ENCODE results near the gene KLC1. TPM values are rescaled to one million over a fixed set of nuclear protein-coding genes. Genes with fewer than 3 reads are reported as not detected.

Gene KLC1
- total and polyA plus RNA-seq, 2 of the 8 experiments (the other 6 are each of a cell fraction or from before 2014, with no cell fraction given): 84.6 to 134 TPM

DNA sequence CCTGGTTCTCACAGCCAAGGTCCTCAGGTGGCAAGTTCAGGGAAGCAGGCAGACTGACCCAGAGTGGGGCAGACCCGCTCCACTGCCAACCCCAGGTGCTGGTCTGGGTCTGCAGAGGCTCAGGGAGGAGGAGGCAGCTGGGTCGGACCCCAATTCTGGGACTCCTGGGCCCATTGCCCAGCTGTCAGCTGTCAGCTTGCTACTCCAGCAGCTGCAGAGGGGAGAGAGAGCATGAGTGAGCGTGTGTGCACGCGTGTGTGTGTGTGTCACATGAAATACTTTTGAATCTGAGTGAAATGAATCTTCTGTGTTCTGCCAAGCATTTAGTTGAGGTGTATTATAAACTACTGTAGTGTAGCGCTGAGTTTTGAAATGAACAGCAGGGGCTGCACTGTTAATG, 55.5 kb downstream of the KLC1 start:
- no peak overlapping the region for H2BK120ac ChIP-seq (replicated peaks; ENCODE audit: low read depth, low read length)
- peaks cover 0 to 3% of the 10 kb centered on the region in 2 experiments; a peak in 1 of 4 replicates for H3K79me2 ChIP-seq (ENCODE audit: control insufficient read depth in 1 of 2, insufficient read depth in 2 of 2, low read length in 2 of 2)
- H3K4me1 ChIP-seq (replicated peaks in 1 of 4; ENCODE audit: control insufficient read depth in 3 of 4, insufficient read depth in 4 of 4, low read length in 3 of 4): peaks cover 0 to 3% (median 0%) of the 10 kb centered on the region in 4 experiments; a peak in 1 of 7 replicates
- no peaks in the 10 kb centered on the region for H3K27me3 ChIP-seq (replicated peaks in 1 of 4; ENCODE audit: control insufficient read depth in 3 of 4, extremely low read depth in 1 of 4, insufficient read depth in 3 of 4, low read length in 3 of 4)
- no peak overlapping the region for H3K4me3 ChIP-seq (ENCODE audit: extremely low read depth in 1 of 4, insufficient read depth in 2 of 4, low read depth in 3 of 4, low read length in 4 of 4)
- CTCF ChIA-PET (ENCODE audit: partially characterized antibody): no interaction called here
- no peak overlapping the region for H2AK5ac ChIP-seq (ENCODE audit: low read depth, low read length)
- no peak overlapping the region for H2BK15ac ChIP-seq (ENCODE audit: low read length)
- peaks cover 9 to 10% of the 10 kb centered on the region in 2 experiments for H4K20me1 ChIP-seq (replicated peaks in 1 of 2; ENCODE audit: control insufficient read depth in 1 of 2, insufficient read depth in 2 of 2, low read length in 2 of 2)
- H4K8ac ChIP-seq (ENCODE audit: extremely low read depth, insufficient read depth, low read length): no peak overlapping the region
- H3K27ac ChIP-seq (ENCODE audit: low read depth, low read length): no peak overlapping the region
- H3K56ac ChIP-seq (replicated peaks; ENCODE audit: insufficient read length, low read depth, low read length): no peak overlapping the region
- no peak overlapping the region for H2BK20ac ChIP-seq (ENCODE audit: low read length)
- H2BK12ac ChIP-seq (ENCODE audit: low read depth, low read length): no peak overlapping the region
- no peak for FAIRE-seq
- H3K18ac ChIP-seq (ENCODE audit: extremely low read depth, low read length): no peak overlapping the region
- H2BK5ac ChIP-seq (ENCODE audit: low read depth, low read length): no peak overlapping the region
- no peak for DNase-seq (ENCODE audit: low read depth in 1 of 2, low spot score in 2 of 2)
- H4K91ac ChIP-seq (replicated peaks; ENCODE audit: insufficient read length, low read length): no peak overlapping the region
- no peak overlapping the region for H4K5ac ChIP-seq (ENCODE audit: insufficient read length, low read depth, low read length)
- POLR2A ChIA-PET (ENCODE audit: partially characterized antibody): interaction anchor here (1.6 to 2.0 kb wide), 2 partner anchors 9 to 16 kb away, joined by 4 to 6 read pairs; no protein-coding TSS in a partner anchor
- H3K23me2 ChIP-seq (ENCODE audit: low read depth, low read length): no peaks in the 10 kb centered on the region
- no peak overlapping the region for H3K14ac ChIP-seq (ENCODE audit: insufficient read length)
- H3K23ac ChIP-seq (ENCODE audit: insufficient read length): no peak overlapping the region
- H3K79me1 ChIP-seq (ENCODE audit: low read depth, low read length): peaks cover 5% of the 10 kb centered on the region
- no peak overlapping the region for H3K4ac ChIP-seq (replicated peaks; ENCODE audit: insufficient read length, low read depth, low read length)
- H3K36me3 ChIP-seq (ENCODE audit: control insufficient read depth in 2 of 4, insufficient read depth in 4 of 4, low read length in 3 of 4): peaks cover 23 to 73% (median 36%) of the 10 kb centered on the region in 4 experiments
- WGBS, 2 experiments (ENCODE audit: extremely low coverage in 1 of 2, insufficient coverage in 1 of 2, insufficient read length in 1 of 2, insufficient replicate concordance in 2 of 2, low coverage in 1 of 2, low lambda C conversion rate in 2 of 2, missing lambda C conversion rate in 1 of 2): 100% methylated on average over 6 of the region's 6 CpGs; no CpG with 5 or more reads in 1 of the 2 experiments
- no peak overlapping the region for H2AFZ ChIP-seq (ENCODE audit: low read length)
- H3K9me3 ChIP-seq (ENCODE audit: insufficient read depth in 2 of 2, low read depth in 1 of 2, low read length in 1 of 2): no peaks in the 10 kb centered on the region
- H3K4me2 ChIP-seq (ENCODE audit: insufficient read depth in 1 of 2, low read depth in 2 of 2, low read length in 2 of 2): no peak overlapping the region
- no peak overlapping the region for H3K9ac ChIP-seq (replicated peaks in 1 of 4; ENCODE audit: extremely low read depth in 1 of 4, low read depth in 3 of 4, low read length in 3 of 4)
- TF ChIP-seq JUN (IDR thresholded peaks at IDR 0.05; ENCODE audit: low read depth, low read length) (no peak), HDAC6 (IDR thresholded peaks at IDR 0.05; ENCODE audit: low read depth, low read length) (no peak), SUZ12 (IDR thresholded peaks at IDR 0.05; ENCODE audit: low read length) (no peak), KDM4A (IDR thresholded peaks at IDR 0.05; ENCODE audit: low read depth, low read length, severe bottlenecking) (no peak)
- TF ChIP-seq, protein P1, sequence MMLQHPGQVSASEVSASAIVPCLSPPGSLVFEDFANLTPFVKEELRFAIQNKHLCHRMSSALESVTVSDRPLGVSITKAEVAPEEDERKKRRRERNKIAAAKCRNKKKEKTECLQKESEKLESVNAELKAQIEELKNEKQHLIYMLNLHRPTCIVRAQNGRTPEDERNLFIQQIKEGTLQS (IDR thresholded peaks at IDR 0.05; ENCODE audit: insufficient read depth, low read depth, low read length): no peak
